Measurements from ENCODE around the gene MSRB2. TPM values are rescaled to one million over a fixed set of nuclear protein-coding genes. Genes with fewer than 3 reads are reported as not detected.
"Not testable (repeated sequence)": the region's sequence is repeated elsewhere in the genome, so short reads cannot be mapped to it uniquely, and the experiment has no call there.

MSRB2 gene
- total RNA-seq, 3 donors from 2014 or later, result 35.1 to 49.8 (median 48.4) TPM

GRCh38 chr10:23067337-23067736 is 28.0 kb upstream of the MSRB2 start:
- ATAC-seq, result no peak
- no peak overlapping the region for H3K4me3 ChIP-seq
- DNase-seq, result no peak
- TF ChIP-seq CTCF (IDR thresholded peaks at IDR 0.05), result no peak
- intact Hi-C loops (cut with DNase I, micrococcal nuclease), result no loop called here
- peaks cover 11% of the 10 kb centered on the region for H3K4me1 ChIP-seq (ENCODE audit: low read depth)
- no peaks in the 10 kb centered on the region for H3K9me3 ChIP-seq
- no peaks in the 10 kb centered on the region for H3K36me3 ChIP-seq (ENCODE audit: low read depth)

- Histone ChIP-seq H3K36me3 (ENCODE audit: low read depth) (no peaks in the 10 kb centered on the region), H3K4me1 (ENCODE audit: low read depth) (peaks cover 11% of the 10 kb centered on the region), H3K4me3 (no peak overlapping the region), H3K9me3 (no peaks in the 10 kb centered on the region)
- peak; percentile 69 for TF ChIP-seq CTCF (IDR thresholded peaks at IDR 0.05)
- intact Hi-C loops (cut with DNase I, micrococcal nuclease), result no loop called here
- peak; percentile 64 to 95 (median 78) for DNase-seq
- peak; percentile 80 for ATAC-seq
Measured at GRCh38 chr10:23067939-23068775, 27.2 kb upstream of the MSRB2 start.

- no peak overlapping the region for H3K4me3 ChIP-seq
- intact Hi-C loops (cut with DNase I, micrococcal nuclease), result no loop called here
Measured at GRCh38 chr10:23069019-23069815, 26.2 kb upstream of the MSRB2 start.

GRCh38 chr10:23070092-23070912 is 25.1 kb upstream of the MSRB2 start:
- intact Hi-C loops (cut with DNase I, micrococcal nuclease); DNase-seq; H3K9me3 ChIP-seq; ATAC-seq; H3K4me3 ChIP-seq; H3K4me1 ChIP-seq (ENCODE audit: low read depth); H3K36me3 ChIP-seq (ENCODE audit: low read depth): not testable (repeated sequence)

More at GRCh38 chr10:23069019-23069815, 26.2 kb upstream of the MSRB2 start:
- Histone ChIP-seq H3K36me3 (ENCODE audit: low read depth) (no peaks in the 10 kb centered on the region), H3K9me3 (no peaks in the 10 kb centered on the region), H3K4me1 (ENCODE audit: low read depth) (peaks cover 11% of the 10 kb centered on the region)
- no peak for ATAC-seq
- no peak for TF ChIP-seq CTCF (IDR thresholded peaks at IDR 0.05)
- DNase-seq, result no peak

- peaks cover 3% of the 10 kb centered on the region for H3K4me1 ChIP-seq (ENCODE audit: low read depth)
- no peaks in the 10 kb centered on the region for H3K9me3 ChIP-seq
- no peak for DNase-seq
- no peak for TF ChIP-seq CTCF (IDR thresholded peaks at IDR 0.05)
- no peak for ATAC-seq
- H3K4me3 ChIP-seq, result no peak overlapping the region
- intact Hi-C loops (cut with DNase I, micrococcal nuclease), result no loop called here
- no peaks in the 10 kb centered on the region for H3K36me3 ChIP-seq (ENCODE audit: low read depth)
Measured at GRCh38 chr10:23070913-23071218, 24.5 kb upstream of the MSRB2 start.

- intact Hi-C loops (cut with DNase I, micrococcal nuclease); H3K4me1 ChIP-seq (ENCODE audit: low read depth); H3K9me3 ChIP-seq; H3K4me3 ChIP-seq; ATAC-seq; H3K36me3 ChIP-seq (ENCODE audit: low read depth): not testable (repeated sequence)
- peak in 1 of 3 donors; percentile 35 for DNase-seq
Measured at GRCh38 chr10:23072593-23072992, 22.8 kb upstream of the MSRB2 start.
